Fibroblast of the aortic adventitia (primary cell): ENCODE data around the gene GPR162. TPM values are rescaled to one million over a fixed set of nuclear protein-coding genes. Genes with fewer than 3 reads are reported as not detected.

Experiments
- DNase-seq: peaks from one replicate; pipeline ENCODE4 v3.0.0-alpha.2; 2010; ENCODE audit warnings: low read depth
- H3K4me3 ChIP-seq: 2 replicates; pipeline ENCODE4 v1.5.1; 2011; ENCODE audit warnings: low read depth, mild to moderate bottlenecking, control low read depth, low read length, moderate library complexity
- CTCF ChIP-seq: IDR thresholded peaks from 2 replicates; pipeline ENCODE4 v1.5.1; 2011; ENCODE audit warnings: mild to moderate bottlenecking, low read length, control low read depth, inconsistent platforms; ENCODE audit not compliant: insufficient read depth
- total RNA-seq: library from RNA; depleted of rRNA; stranded (reverse); fragments of >200 nt; gene quantifications from 2 replicates; pipeline ENCODE4 v1.2.3, GENCODE V29; 2012; ENCODE audit warnings: low replicate concordance

The GPR162 gene
- total RNA-seq, 1 donor, result 2.6 TPM

- no peak for TF ChIP-seq CTCF
- H3K4me3 ChIP-seq, result no peak overlapping the region
- DNase-seq, result no peak
These were observed 18.7 kb downstream of the GPR162 start for GRCh38 chr12:6840330-6840729.

- no peak within 1 kb of the TSS for H3K4me3 ChIP-seq
- DNase-seq, result no peak
- TF ChIP-seq CTCF, result no peak
These were observed 19.3 kb downstream of the GPR162 start, which contains the start of gene GNB3 for GRCh38 chr12:6840761-6841515. Gene GNB3, plus strand, starts transcription at chr12:6840925. Its CDS starts 363 bp downstream, at chr12:6841288.

- no peak for TF ChIP-seq CTCF
- H3K4me3 ChIP-seq, result no peak overlapping the region
- DNase-seq, result no peak
These were observed 20.5 kb downstream of the GPR162 start for GRCh38 chr12:6842075-6842474.

GRCh38 chr12:6843118-6843902, 21.7 kb downstream of the GPR162 start:
- no peak for DNase-seq
- TF ChIP-seq CTCF, result no peak

GRCh38 chr12:6845395-6845794, 23.8 kb downstream of the GPR162 start:
- no peak for DNase-seq
- TF ChIP-seq CTCF, result no peak
- no peak overlapping the region for H3K4me3 ChIP-seq

More at GRCh38 chr12:6843118-6843902, 21.7 kb downstream of the GPR162 start:
- no peak overlapping the region for H3K4me3 ChIP-seq

- no peak for TF ChIP-seq CTCF
- no peak for DNase-seq
- no peak overlapping the region for H3K4me3 ChIP-seq
These were observed 24.8 kb downstream of the GPR162 start for GRCh38 chr12:6846316-6846869.
